Measurements from ENCODE around the gene CNNM4.

DNA sequence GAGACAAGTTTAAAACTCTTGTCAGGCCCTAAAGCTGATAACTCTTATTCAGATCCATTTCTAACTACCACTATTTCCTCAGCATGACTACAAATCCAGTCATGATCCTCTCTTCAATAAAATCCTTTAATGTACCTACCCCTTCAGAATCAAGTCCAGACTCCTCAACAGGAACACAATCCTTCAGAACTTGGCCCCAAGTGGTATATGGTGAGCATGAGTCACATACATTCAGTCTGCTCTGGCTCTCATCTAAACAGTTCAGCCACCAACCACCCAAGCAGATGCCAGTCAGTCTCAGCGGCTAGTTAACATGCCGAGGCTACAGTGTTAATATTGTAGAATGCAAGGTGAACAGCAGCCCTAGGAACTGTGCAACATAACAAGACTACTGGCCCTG is 30.5 kb upstream of the CNNM4 start:
- TF ChIP-seq, protein P1, sequence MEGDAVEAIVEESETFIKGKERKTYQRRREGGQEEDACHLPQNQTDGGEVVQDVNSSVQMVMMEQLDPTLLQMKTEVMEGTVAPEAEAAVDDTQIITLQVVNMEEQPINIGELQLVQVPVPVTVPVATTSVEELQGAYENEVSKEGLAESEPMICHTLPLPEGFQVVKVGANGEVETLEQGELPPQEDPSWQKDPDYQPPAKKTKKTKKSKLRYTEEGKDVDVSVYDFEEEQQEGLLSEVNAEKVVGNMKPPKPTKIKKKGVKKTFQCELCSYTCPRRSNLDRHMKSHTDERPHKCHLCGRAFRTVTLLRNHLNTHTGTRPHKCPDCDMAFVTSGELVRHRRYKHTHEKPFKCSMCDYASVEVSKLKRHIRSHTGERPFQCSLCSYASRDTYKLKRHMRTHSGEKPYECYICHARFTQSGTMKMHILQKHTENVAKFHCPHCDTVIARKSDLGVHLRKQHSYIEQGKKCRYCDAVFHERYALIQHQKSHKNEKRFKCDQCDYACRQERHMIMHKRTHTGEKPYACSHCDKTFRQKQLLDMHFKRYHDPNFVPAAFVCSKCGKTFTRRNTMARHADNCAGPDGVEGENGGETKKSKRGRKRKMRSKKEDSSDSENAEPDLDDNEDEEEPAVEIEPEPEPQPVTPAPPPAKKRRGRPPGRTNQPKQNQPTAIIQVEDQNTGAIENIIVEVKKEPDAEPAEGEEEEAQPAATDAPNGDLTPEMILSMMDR (IDR thresholded peaks at IDR 0.05; ENCODE audit: low read depth, low read length): no peak
- no peak for TF ChIP-seq EZH2phosphoT487 (IDR thresholded peaks at IDR 0.05; ENCODE audit: low read depth)

Measured in OCI-LY3 (cell line).